Sigmoid colon (tissue), 7 donors: Measurements from ENCODE around the gene FBXL20. TPM values are rescaled to one million over a fixed set of nuclear protein-coding genes. Genes with fewer than 3 reads are reported as not detected.
"Not testable (repeated sequence)": the region's sequence is repeated elsewhere in the genome, so short reads cannot be mapped to it uniquely, and the experiment has no call there.

Experiments
- DNase-seq: peaks from one replicate; pipeline ENCODE4 v3.0.0-alpha.2; 2019
- H3K27ac ChIP-seq, 4 donors: fragments of 200-600 bp; sonication (generic); one replicate each; pipeline ENCODE4 v1.5.1; 2016 to 2019; ENCODE audit warnings: mild to moderate bottlenecking in 1 of 4
- H3K27me3 ChIP-seq, 3 donors: fragments of 200-600 bp; sonication (generic); one replicate each; pipeline ENCODE4 v1.5.1; 2019; ENCODE audit warnings: mild to moderate bottlenecking in 1 of 3
- H3K36me3 ChIP-seq, 4 donors: fragments of 200-600 bp; sonication (generic); one replicate each; pipeline ENCODE4 v1.5.1; 2016 to 2019
- H3K4me1 ChIP-seq, 4 donors: fragments of 200-600 bp; sonication (generic); one replicate each; pipeline ENCODE4 v1.5.1; 2017 to 2019
- H3K4me3 ChIP-seq, 4 donors: fragments of 200-600 bp; sonication (generic); one replicate each; pipeline ENCODE4 v1.5.1; 2017 to 2019; ENCODE audit warnings: mild to moderate bottlenecking in 2 of 4, moderate library complexity in 1 of 4
- H3K9me3 ChIP-seq, 4 donors: fragments of 200-600 bp in 3 of 4; sonication (generic) in 3 of 4; one replicate each; pipeline versions ENCODE4 v1.5.1 to v1.6.1; 2013 to 2019
- EP300 ChIP-seq, 4 donors: sonication (generic); formaldehyde crosslinking; IDR thresholded peaks; one replicate each; pipeline ENCODE4 v1.6.1; 2017; ENCODE audit warnings: antibody characterized with exemption in 4 of 4
- POLR2A ChIP-seq, 2 donors: fragments of 450-650 bp; IDR thresholded peaks; one replicate each; pipeline ENCODE4 v1.6.1; 2016; ENCODE audit warnings: antibody characterized with exemption in 2 of 2, mild to moderate bottlenecking in 2 of 2, moderate library complexity in 2 of 2
- POLR2AphosphoS5 ChIP-seq, 4 donors: sonication (generic); formaldehyde crosslinking; IDR thresholded peaks; one replicate each; pipeline ENCODE4 v1.6.1; 2017; ENCODE audit warnings: antibody characterized with exemption in 4 of 4
- WGBS, 2 donors: extraction: QIAGEN DNeasy Blood & Tissue Kit; methylation state at CpG; one replicate each; pipeline ENCODE4 v1.1.7; 2013; 5-methylcytosine and 5-hydroxymethylcytosine counted together
- intact Hi-C: fragments of 100-400 bp; cut with DNase I; formaldehyde crosslinking; loops from one replicate; pipeline ENCODE4 v1.15.1; 2023
- polyA plus RNA-seq, 3 donors: library from polyadenylated mRNA; stranded (reverse); fragments of 200-250 nt; gene quantifications; one replicate each; pipeline ENCODE4 v1.2.3, GENCODE V29; 2013
- total RNA-seq, 4 donors: library from RNA; depleted of rRNA; stranded (reverse); fragments of >200 nt; gene quantifications; one replicate each; pipeline ENCODE4 v1.1.0, GENCODE V29; 2016
- TF ChIP-seq, protein P1 (sequence below), 4 experiments: fragments of 450-650 bp in 3 of 4; fragments of 200-600 bp in 1 of 4; IDR thresholded peaks; one replicate each; pipeline ENCODE4 v1.5.1; 2016 to 2019; ENCODE audit warnings: antibody characterized with exemption in 4 of 4, mild to moderate bottlenecking in 3 of 4, moderate library complexity in 2 of 4
- donor health status: healthy with polysubstance abuse.
- donor health status: Bipolar disorder and iron deficiency.
- donor health status: healthy.

The FBXL20 gene
- total and polyA plus RNA-seq, 7 donors: 1.8 to 26.0 (median 17.0) TPM

DNA sequence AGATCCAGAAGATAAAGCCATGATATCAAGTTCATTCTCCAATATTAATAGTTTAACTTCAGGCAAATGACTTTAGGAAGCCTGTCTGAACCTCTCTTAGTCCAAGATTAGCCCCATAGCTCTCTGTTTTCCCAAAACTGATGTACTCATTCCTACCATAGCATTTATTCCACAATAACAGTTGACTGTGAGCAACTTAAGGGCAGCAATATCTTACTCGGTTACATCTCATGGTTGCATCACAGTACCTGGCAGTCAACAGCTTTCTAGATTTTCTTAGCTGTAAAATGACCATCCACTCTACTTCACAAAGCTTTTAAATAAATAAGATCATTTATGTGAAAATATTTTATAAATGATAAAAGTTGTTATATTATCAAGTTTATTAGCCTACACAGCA, 117.5 kb downstream of the FBXL20 start:
- Histone ChIP-seq H3K4me1 (peaks cover 0 to 16% (median 10%) of the 10 kb centered on the region in 4 donors), H3K4me3 (no peak overlapping the region), H3K27ac (no peak overlapping the region), H3K36me3 (peaks cover 0 to 40% (median 0%) of the 10 kb centered on the region in 4 donors), H3K9me3 (no peaks in the 10 kb centered on the region), H3K27me3 (no peaks in the 10 kb centered on the region)
- 94 to 95% methylated on average over 1 of the region's 1 CpG for WGBS, 2 donors
- no peak for TF ChIP-seq EP300 (IDR thresholded peaks at IDR 0.05)
- TF ChIP-seq POLR2AphosphoS5 (IDR thresholded peaks at IDR 0.05): no peak
- TF ChIP-seq, protein P1, sequence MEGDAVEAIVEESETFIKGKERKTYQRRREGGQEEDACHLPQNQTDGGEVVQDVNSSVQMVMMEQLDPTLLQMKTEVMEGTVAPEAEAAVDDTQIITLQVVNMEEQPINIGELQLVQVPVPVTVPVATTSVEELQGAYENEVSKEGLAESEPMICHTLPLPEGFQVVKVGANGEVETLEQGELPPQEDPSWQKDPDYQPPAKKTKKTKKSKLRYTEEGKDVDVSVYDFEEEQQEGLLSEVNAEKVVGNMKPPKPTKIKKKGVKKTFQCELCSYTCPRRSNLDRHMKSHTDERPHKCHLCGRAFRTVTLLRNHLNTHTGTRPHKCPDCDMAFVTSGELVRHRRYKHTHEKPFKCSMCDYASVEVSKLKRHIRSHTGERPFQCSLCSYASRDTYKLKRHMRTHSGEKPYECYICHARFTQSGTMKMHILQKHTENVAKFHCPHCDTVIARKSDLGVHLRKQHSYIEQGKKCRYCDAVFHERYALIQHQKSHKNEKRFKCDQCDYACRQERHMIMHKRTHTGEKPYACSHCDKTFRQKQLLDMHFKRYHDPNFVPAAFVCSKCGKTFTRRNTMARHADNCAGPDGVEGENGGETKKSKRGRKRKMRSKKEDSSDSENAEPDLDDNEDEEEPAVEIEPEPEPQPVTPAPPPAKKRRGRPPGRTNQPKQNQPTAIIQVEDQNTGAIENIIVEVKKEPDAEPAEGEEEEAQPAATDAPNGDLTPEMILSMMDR (IDR thresholded peaks at IDR 0.05): no peak
- no peak for TF ChIP-seq POLR2A (IDR thresholded peaks at IDR 0.05)
- DNase-seq: no peak
- intact Hi-C loops: no loop called here

DNA sequence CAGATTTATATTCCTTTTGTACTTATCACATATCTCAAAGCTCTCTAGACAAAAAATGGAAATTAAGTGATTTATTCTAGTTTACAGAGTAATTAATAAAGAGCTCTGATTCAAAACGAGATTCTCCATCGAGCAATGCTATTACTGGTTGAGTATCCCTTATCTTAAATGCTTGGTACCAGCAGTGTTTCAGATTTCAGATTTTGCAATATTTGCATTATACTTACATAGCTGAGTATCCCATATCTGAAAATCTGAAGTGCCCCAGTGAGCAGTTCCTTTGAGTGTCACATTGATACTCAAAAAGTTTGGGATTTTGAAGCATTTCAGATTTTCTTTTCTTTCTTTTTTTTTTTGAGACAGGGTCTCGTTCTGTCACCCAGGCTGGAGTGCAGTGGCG, 118.3 kb downstream of the FBXL20 start:
- DNase-seq: no peak

DNA sequence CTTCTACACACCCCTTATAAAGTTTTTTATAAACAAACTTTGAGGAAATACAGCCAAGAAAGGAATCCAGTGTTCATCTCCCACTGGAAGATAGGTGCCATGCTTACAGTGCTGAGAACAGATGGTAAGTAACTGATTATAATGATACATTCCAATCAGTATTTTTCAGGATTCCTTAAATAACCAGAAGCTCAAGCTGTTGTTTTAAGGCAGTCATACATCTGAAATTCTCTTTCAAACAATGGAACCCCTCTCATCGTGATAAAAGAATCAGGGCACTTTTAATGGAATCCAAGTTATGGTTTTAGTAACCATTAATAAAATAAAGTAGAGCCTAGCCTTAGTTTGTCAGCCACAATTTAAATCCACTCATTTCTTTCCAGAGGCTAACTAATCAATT, 119.6 kb downstream of the FBXL20 start:
- Histone ChIP-seq H3K36me3 (peaks cover 0 to 59% (median 2%) of the 10 kb centered on the region in 4 donors), H3K27me3 (no peaks in the 10 kb centered on the region), H3K27ac (peak overlapping the region in 1 of 4 donors; percentile 22), H3K9me3 (no peaks in the 10 kb centered on the region), H3K4me3 (no peak overlapping the region), H3K4me1 (peaks cover 0 to 16% (median 10%) of the 10 kb centered on the region in 4 donors)
- 76 to 79% methylated on average over 1 of the region's 1 CpG for WGBS, 2 donors
- no peak for DNase-seq
- intact Hi-C loops: no loop called here
- TF ChIP-seq POLR2AphosphoS5 (IDR thresholded peaks at IDR 0.05) (no peak), POLR2A (IDR thresholded peaks at IDR 0.05) (no peak), EP300 (IDR thresholded peaks at IDR 0.05) (no peak)
- TF ChIP-seq, protein P1 (IDR thresholded peaks at IDR 0.05): no peak

More for the DNA sequence above, 118.3 kb downstream of the FBXL20 start:
- Histone ChIP-seq H3K4me3 (no peak overlapping the region), H3K27me3 (no peaks in the 10 kb centered on the region), H3K4me1 (peaks cover 0 to 16% (median 10%) of the 10 kb centered on the region in 4 donors), H3K27ac (no peak overlapping the region), H3K36me3 (peaks cover 0 to 48% (median under 1%) of the 10 kb centered on the region in 4 donors), H3K9me3 (no peaks in the 10 kb centered on the region)
- TF ChIP-seq EP300 (IDR thresholded peaks at IDR 0.05): no peak
- no peak for TF ChIP-seq POLR2AphosphoS5 (IDR thresholded peaks at IDR 0.05)
- TF ChIP-seq, protein P1 (IDR thresholded peaks at IDR 0.05): no peak
- no peak for TF ChIP-seq POLR2A (IDR thresholded peaks at IDR 0.05)
- WGBS, 2 donors: 93 to 97% methylated on average over 4 of the region's 4 CpGs
- intact Hi-C loops: no loop called here

DNA sequence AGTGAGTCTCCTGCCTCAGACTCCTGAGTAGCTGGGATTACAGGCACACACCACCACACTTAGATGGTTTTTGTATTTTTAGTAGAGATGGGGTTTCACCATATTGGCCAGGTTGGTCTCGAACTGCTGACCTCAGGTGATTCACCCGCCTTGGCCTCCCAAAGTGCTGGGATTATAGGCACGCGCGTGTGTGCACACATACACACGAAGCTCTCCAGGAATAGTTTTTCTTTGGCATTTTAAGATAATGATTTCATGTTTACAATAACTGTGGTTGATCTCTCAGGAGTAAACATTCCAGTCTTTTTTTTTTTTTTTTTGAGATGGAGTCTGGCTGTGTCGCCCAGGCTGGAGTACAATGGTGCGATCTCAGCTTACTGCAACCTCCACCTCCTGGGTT, 123.2 kb downstream of the FBXL20 start:
- intact Hi-C loops, H3K9me3 ChIP-seq, H3K27ac ChIP-seq, DNase-seq, H3K27me3 ChIP-seq, H3K4me3 ChIP-seq: not testable (repeated sequence)
- Histone ChIP-seq H3K4me1 (peaks cover 0 to 16% (median 10%) of the 10 kb centered on the region in 4 donors), H3K36me3 (peaks cover 0 to 66% (median 13%) of the 10 kb centered on the region in 4 donors)
- WGBS, 2 donors: 97% methylated on average over 8 of the region's 8 CpGs

DNA sequence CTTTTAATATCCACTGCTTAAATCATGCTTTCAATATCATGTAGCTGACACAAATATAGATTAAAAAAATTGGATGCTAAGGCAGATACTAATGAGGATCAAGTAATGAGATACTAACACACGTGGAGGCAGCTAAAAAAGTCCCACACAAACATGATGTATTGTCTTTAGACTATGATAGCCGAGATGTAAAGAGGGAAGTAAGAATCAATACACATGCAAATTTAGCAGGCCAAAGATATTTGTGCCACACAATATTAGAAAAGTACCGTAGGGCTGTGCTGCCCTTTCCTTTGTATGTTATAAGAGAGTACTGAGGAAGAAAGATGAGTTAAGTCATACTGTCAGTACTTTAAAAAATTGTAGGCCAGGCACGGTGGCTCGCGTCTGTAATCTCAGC, 124.3 kb downstream of the FBXL20 start:
- Histone ChIP-seq H3K9me3 (no peaks in the 10 kb centered on the region), H3K36me3 (peaks cover 0 to 76% (median 13%) of the 10 kb centered on the region in 4 donors), H3K27me3 (no peaks in the 10 kb centered on the region), H3K27ac (no peak overlapping the region), H3K4me3 (no peak overlapping the region), H3K4me1 (peaks cover 0 to 15% (median 9%) of the 10 kb centered on the region in 4 donors)
- intact Hi-C loops: no loop called here
- no peak for DNase-seq
- 78 to 89% methylated on average over 6 of the region's 6 CpGs for whole genome bisulfite sequencing, 2 donors
- TF ChIP-seq POLR2AphosphoS5 (IDR thresholded peaks at IDR 0.05) (no peak), POLR2A (IDR thresholded peaks at IDR 0.05) (no peak), EP300 (IDR thresholded peaks at IDR 0.05) (no peak)
- TF ChIP-seq, protein P1 (IDR thresholded peaks at IDR 0.05): no peak
